ENCODE results near the gene C2CD3. TPM values are rescaled to one million over a fixed set of nuclear protein-coding genes. Genes with fewer than 3 reads are reported as not detected.
"Not testable (repeated sequence)": the region's sequence is repeated elsewhere in the genome, so short reads cannot be mapped to it uniquely, and the experiment has no call there.

The C2CD3 gene
- total and polyA plus RNA-seq, 10 of the 15 experiments (the other 5 are each of a cell fraction or from before 2014, with no cell fraction given), result 2.3 to 24.0 (median 16.3) TPM

DNA sequence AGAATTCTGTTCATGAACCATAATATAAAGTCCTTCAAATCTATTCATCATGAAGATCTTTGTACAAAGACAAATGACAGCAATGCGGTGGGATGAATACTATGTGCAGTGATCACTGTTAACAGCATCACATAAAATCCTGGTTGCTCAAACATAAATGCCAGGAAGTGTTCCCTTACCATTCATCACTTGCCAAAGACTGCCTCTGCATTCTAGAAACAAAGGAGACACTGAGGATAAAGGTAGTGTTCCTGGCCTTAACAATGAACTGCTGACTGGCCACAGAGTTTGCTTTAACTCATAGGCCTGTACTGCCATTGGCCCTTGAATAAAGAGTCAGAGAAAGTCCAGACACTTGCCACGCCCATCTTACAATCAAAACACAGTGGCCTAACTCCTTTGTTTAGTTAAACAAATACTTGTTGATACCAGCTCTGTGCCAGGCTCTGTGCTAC is 29.5 kb downstream of the C2CD3 start:
- WGBS (ENCODE audit: insufficient coverage, insufficient replicate concordance, low lambda C conversion rate, missing lambda C conversion rate), result 95% methylated on average over 2 of the region's 2 CpGs
- Histone ChIP-seq H3K27me3 (replicated peaks in 1 of 2; ENCODE audit: control insufficient read depth in 2 of 2, insufficient read depth in 2 of 2, low read length in 1 of 2) (no peaks in the 10 kb centered on the region), H3K36me3 (ENCODE audit: control insufficient read depth in 2 of 2, insufficient read depth in 2 of 2, low read length in 1 of 2) (peaks cover 0 to 10% of the 10 kb centered on the region in 2 experiments; a peak in 2 of 4 replicates), H3K79me2 (ENCODE audit: control insufficient read depth, insufficient read depth, low read length) (no peaks in the 10 kb centered on the region), H2AFZ (ENCODE audit: control insufficient read depth, low read depth, low read length) (no peak overlapping the region), H3K4me3 (no peak overlapping the region), H3K4me2 (ENCODE audit: control insufficient read depth, insufficient read depth) (no peak overlapping the region), H3K9ac (ENCODE audit: control insufficient read depth, insufficient read depth, low read length) (no peak overlapping the region), H3K9me3 (replicated peaks; ENCODE audit: control insufficient read depth, insufficient read depth, low read length) (no peaks in the 10 kb centered on the region), H3K27ac (ENCODE audit: control insufficient read depth, insufficient read depth) (no peak overlapping the region), H3K4me1 (ENCODE audit: control insufficient read depth, insufficient read depth, low read length) (no peaks in the 10 kb centered on the region), H4K20me1 (ENCODE audit: control insufficient read depth, insufficient read depth) (no peaks in the 10 kb centered on the region)
- BruUV-seq (replicated peaks), result no TSS peak
- CTCF ChIA-PET, result no interaction called here
- SMC1A ChIA-PET (ENCODE audit: uncharacterized antibody, unreplicated experiment), result no interaction called here
- FAIRE-seq, result no peak
- RAD21 ChIA-PET (ENCODE audit: unreplicated experiment), result no interaction called here
- in situ Hi-C loops (cut with MboI) (no loop called here), intact Hi-C loops (cut with micrococcal nuclease; ENCODE audit: unreplicated experiment) (no loop called here)
- DNase-seq (ENCODE audit: low read depth, low spot score), result no peak
- POLR2A ChIA-PET, result no interaction called here
- no peak for ATAC-seq
- TF ChIP-seq, protein P1, sequence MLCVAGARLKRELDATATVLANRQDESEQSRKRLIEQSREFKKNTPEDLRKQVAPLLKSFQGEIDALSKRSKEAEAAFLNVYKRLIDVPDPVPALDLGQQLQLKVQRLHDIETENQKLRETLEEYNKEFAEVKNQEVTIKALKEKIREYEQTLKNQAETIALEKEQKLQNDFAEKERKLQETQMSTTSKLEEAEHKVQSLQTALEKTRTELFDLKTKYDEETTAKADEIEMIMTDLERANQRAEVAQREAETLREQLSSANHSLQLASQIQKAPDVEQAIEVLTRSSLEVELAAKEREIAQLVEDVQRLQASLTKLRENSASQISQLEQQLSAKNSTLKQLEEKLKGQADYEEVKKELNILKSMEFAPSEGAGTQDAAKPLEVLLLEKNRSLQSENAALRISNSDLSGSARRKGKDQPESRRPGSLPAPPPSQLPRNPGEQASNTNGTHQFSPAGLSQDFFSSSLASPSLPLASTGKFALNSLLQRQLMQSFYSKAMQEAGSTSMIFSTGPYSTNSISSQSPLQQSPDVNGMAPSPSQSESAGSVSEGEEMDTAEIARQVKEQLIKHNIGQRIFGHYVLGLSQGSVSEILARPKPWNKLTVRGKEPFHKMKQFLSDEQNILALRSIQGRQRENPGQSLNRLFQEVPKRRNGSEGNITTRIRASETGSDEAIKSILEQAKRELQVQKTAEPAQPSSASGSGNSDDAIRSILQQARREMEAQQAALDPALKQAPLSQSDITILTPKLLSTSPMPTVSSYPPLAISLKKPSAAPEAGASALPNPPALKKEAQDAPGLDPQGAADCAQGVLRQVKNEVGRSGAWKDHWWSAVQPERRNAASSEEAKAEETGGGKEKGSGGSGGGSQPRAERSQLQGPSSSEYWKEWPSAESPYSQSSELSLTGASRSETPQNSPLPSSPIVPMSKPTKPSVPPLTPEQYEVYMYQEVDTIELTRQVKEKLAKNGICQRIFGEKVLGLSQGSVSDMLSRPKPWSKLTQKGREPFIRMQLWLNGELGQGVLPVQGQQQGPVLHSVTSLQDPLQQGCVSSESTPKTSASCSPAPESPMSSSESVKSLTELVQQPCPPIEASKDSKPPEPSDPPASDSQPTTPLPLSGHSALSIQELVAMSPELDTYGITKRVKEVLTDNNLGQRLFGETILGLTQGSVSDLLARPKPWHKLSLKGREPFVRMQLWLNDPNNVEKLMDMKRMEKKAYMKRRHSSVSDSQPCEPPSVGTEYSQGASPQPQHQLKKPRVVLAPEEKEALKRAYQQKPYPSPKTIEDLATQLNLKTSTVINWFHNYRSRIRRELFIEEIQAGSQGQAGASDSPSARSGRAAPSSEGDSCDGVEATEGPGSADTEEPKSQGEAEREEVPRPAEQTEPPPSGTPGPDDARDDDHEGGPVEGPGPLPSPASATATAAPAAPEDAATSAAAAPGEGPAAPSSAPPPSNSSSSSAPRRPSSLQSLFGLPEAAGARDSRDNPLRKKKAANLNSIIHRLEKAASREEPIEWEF (IDR thresholded peaks at IDR 0.05; ENCODE audit: insufficient replicate concordance, low read depth, low read length), result no peak
- TF ChIP-seq ZNF207 (IDR thresholded peaks at IDR 0.05; ENCODE audit: borderline replicate concordance) (no peak), EP300 (IDR thresholded peaks at IDR 0.05; ENCODE audit: borderline replicate concordance in 1 of 2, control insufficient read depth in 1 of 2, low read depth in 2 of 2, low read length in 2 of 2) (no peak), NR2C1 (IDR thresholded peaks at IDR 0.05) (no peak)

DNA sequence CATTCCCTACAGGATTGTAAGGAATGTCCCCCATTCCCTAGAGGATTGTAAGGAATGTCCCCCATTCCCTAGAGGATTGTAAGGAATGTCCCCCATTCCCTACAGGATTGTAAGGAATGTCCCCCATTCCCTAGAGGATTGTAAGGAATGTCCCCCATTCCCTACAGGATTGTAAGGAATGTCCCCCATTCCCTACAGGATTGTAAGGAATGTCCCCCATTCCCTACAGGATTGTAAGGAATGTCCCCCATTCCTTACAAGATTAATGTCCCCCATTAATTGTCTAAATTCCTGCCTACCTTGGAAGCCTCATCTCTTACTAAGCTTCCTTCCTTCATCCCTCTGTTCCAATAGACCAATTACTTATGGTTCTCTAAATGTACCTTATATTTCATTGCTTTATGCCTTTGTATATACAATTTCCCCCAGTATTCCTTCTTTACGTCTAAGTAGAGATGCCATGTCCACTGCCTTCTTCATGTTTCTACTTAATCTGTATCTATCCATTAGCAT is 30.8 kb downstream of the C2CD3 start:
- H3K4me1 ChIP-seq (ENCODE audit: control insufficient read depth, insufficient read depth, low read length); CTCF ChIA-PET; in situ Hi-C loops (cut with MboI); BruUV-seq (replicated peaks); H3K9ac ChIP-seq (ENCODE audit: control insufficient read depth, insufficient read depth, low read length); H4K20me1 ChIP-seq (ENCODE audit: control insufficient read depth, insufficient read depth); H3K79me2 ChIP-seq (ENCODE audit: control insufficient read depth, insufficient read depth, low read length); H3K4me2 ChIP-seq (ENCODE audit: control insufficient read depth, insufficient read depth); H3K27me3 ChIP-seq (replicated peaks in 1 of 2; ENCODE audit: control insufficient read depth in 2 of 2, insufficient read depth in 2 of 2, low read length in 1 of 2); ATAC-seq; FAIRE-seq; RAD21 ChIA-PET (ENCODE audit: unreplicated experiment); DNase-seq (ENCODE audit: low read depth, low spot score); H3K9me3 ChIP-seq (replicated peaks; ENCODE audit: control insufficient read depth, insufficient read depth, low read length); POLR2A ChIA-PET; H3K27ac ChIP-seq (ENCODE audit: control insufficient read depth, insufficient read depth); H3K4me3 ChIP-seq; H2AFZ ChIP-seq (ENCODE audit: control insufficient read depth, low read depth, low read length); intact Hi-C loops (cut with micrococcal nuclease; ENCODE audit: unreplicated experiment): not testable (repeated sequence)
- 97% methylated on average over 1 of the region's 1 CpG for WGBS (ENCODE audit: insufficient coverage, insufficient replicate concordance, low lambda C conversion rate, missing lambda C conversion rate)
- SMC1A ChIA-PET (ENCODE audit: uncharacterized antibody, unreplicated experiment), result interaction anchor here (1.3 kb wide), 1 partner anchor 14 kb away, joined by 3 read pairs; no protein-coding TSS in a partner anchor
- peaks cover 0 to 10% of the 10 kb centered on the region in 2 experiments; a peak in 2 of 4 replicates for H3K36me3 ChIP-seq (ENCODE audit: control insufficient read depth in 2 of 2, insufficient read depth in 2 of 2, low read length in 1 of 2)
